Osteoblast (primary cell): ENCODE results near the gene PANK1. TPM values are rescaled to one million over a fixed set of nuclear protein-coding genes. Genes with fewer than 3 reads are reported as not detected.
"Not testable (repeated sequence)": the region's sequence is repeated elsewhere in the genome, so short reads cannot be mapped to it uniquely, and the experiment has no call there.

Experiments
- DNase-seq: peaks from one replicate; pipeline ENCODE4 v3.0.0; 2011; ENCODE audit warnings: low spot score, mixed read lengths; ENCODE audit not compliant: insufficient read length; ENCODE audit errors: missing footprints
- H2AFZ ChIP-seq: 2 replicates; pipeline ENCODE4 v1.6.0; 2011; ENCODE audit warnings: mild to moderate bottlenecking, low read length
- H3K27ac ChIP-seq: 2 replicates; pipeline ENCODE4 v1.5.1; 2011; ENCODE audit warnings: mild to moderate bottlenecking, low read depth, low read length, moderate library complexity
- H3K27me3 ChIP-seq: 2 replicates; pipeline ENCODE4 v1.6.0; 2012; ENCODE audit warnings: mild to moderate bottlenecking, control low read depth, inconsistent platforms, low read length, moderate library complexity; ENCODE audit not compliant: insufficient read depth
- H3K36me3 ChIP-seq: 2 replicates; pipeline ENCODE4 v1.5.1; 2011; ENCODE audit warnings: mild to moderate bottlenecking, low read length, control low read depth, moderate library complexity; ENCODE audit not compliant: insufficient read depth
- H3K4me1 ChIP-seq: 2 replicates; pipeline ENCODE4 v1.5.1; 2011; ENCODE audit warnings: mild to moderate bottlenecking, low read length, control low read depth, moderate library complexity; ENCODE audit not compliant: insufficient read depth
- H3K4me2 ChIP-seq: 2 replicates; pipeline ENCODE4 v1.6.0; 2011; ENCODE audit warnings: mild to moderate bottlenecking, low read length; ENCODE audit not compliant: insufficient read depth
- H3K4me3 ChIP-seq: fragments of 200-600 bp; sonication (generic); 3 replicates; pipeline ENCODE4 v1.5.1; 2012; ENCODE audit warnings: mild to moderate bottlenecking, low read length, inconsistent platforms; ENCODE audit not compliant: insufficient read depth
- H3K79me2 ChIP-seq: 2 replicates; pipeline ENCODE4 v1.6.0; 2012; ENCODE audit warnings: mild to moderate bottlenecking, low read length, control low read depth, inconsistent platforms; ENCODE audit not compliant: insufficient read depth
- H3K9me3 ChIP-seq: 2 replicates; pipeline ENCODE4 v1.5.1; 2011; ENCODE audit warnings: low read depth, low read length, control low read depth
- H4K20me1 ChIP-seq: 2 replicates; pipeline ENCODE4 v1.6.0; 2012; ENCODE audit warnings: mild to moderate bottlenecking, low read length, control low read depth; ENCODE audit not compliant: insufficient read depth
- CTCF ChIP-seq: IDR thresholded peaks from 2 replicates; pipeline ENCODE4 v1.5.1; 2011; ENCODE audit warnings: mild to moderate bottlenecking, low read depth, low read length, moderate library complexity; ENCODE audit errors: extremely low read depth
- total RNA-seq: library from RNA; depleted of rRNA; stranded (reverse); fragments of >200 nt; gene quantifications from 2 replicates; pipeline ENCODE4 v1.2.3, GENCODE V29; 2012

The PANK1 gene
- total RNA-seq, 1 donor = 5.8 TPM

- H3K4me3 ChIP-seq = no peak overlapping the region
- no peaks in the 10 kb centered on the region for H3K36me3 ChIP-seq
- peaks cover 12% of the 10 kb centered on the region for H3K4me1 ChIP-seq
- no peak for TF ChIP-seq CTCF
- H3K79me2 ChIP-seq = peaks cover 9% of the 10 kb centered on the region
- no peak overlapping the region for H2AFZ ChIP-seq
- H4K20me1 ChIP-seq = no peaks in the 10 kb centered on the region
- no peaks in the 10 kb centered on the region for H3K27me3 ChIP-seq
- H3K9me3 ChIP-seq = no peaks in the 10 kb centered on the region
- no peak overlapping the region for H3K4me2 ChIP-seq
- no peak for DNase-seq
- no peak overlapping the region for H3K27ac ChIP-seq
Observed at GRCh38 chr10:89624020-89624419, 21.0 kb downstream of the PANK1 start.

- Histone ChIP-seq H3K27ac (no peak overlapping the region), H3K4me1 (peaks cover 12% of the 10 kb centered on the region), H3K4me3 (no peak overlapping the region), H4K20me1 (no peaks in the 10 kb centered on the region), H3K9me3 (no peaks in the 10 kb centered on the region), H3K4me2 (no peak overlapping the region), H3K27me3 (no peaks in the 10 kb centered on the region), H2AFZ (no peak overlapping the region), H3K79me2 (peaks cover 7% of the 10 kb centered on the region), H3K36me3 (no peaks in the 10 kb centered on the region)
- no peak for TF ChIP-seq CTCF
- no peak for DNase-seq
Observed at GRCh38 chr10:89622151-89622550, 22.9 kb downstream of the PANK1 start.

GRCh38 chr10:89621438-89621837 lies 23.6 kb downstream of the PANK1 start:
- no peak overlapping the region for H3K4me2 ChIP-seq
- no peaks in the 10 kb centered on the region for H4K20me1 ChIP-seq
- no peak overlapping the region for H3K27ac ChIP-seq
- no peak overlapping the region for H2AFZ ChIP-seq
- TF ChIP-seq CTCF = no peak
- no peaks in the 10 kb centered on the region for H3K9me3 ChIP-seq
- H3K4me3 ChIP-seq = no peak overlapping the region
- H3K79me2 ChIP-seq = peaks cover 3% of the 10 kb centered on the region
- DNase-seq = no peak
- H3K36me3 ChIP-seq = no peaks in the 10 kb centered on the region
- peaks cover 12% of the 10 kb centered on the region for H3K4me1 ChIP-seq
- no peaks in the 10 kb centered on the region for H3K27me3 ChIP-seq

GRCh38 chr10:89620296-89620695 lies 24.7 kb downstream of the PANK1 start:
- H3K4me1 ChIP-seq, H3K4me3 ChIP-seq, H3K27ac ChIP-seq, H3K4me2 ChIP-seq, H3K27me3 ChIP-seq, DNase-seq, H4K20me1 ChIP-seq, H3K9me3 ChIP-seq, H2AFZ ChIP-seq, H3K79me2 ChIP-seq, H3K36me3 ChIP-seq: not testable (repeated sequence)

GRCh38 chr10:89615824-89616223 lies 29.2 kb downstream of the PANK1 start:
- Histone ChIP-seq H4K20me1 (no peaks in the 10 kb centered on the region), H3K79me2 (no peaks in the 10 kb centered on the region), H3K4me3 (no peak overlapping the region), H2AFZ (no peak overlapping the region), H3K4me1 (no peaks in the 10 kb centered on the region), H3K27me3 (no peaks in the 10 kb centered on the region), H3K27ac (no peak overlapping the region), H3K4me2 (no peak overlapping the region), H3K36me3 (peaks cover 6% of the 10 kb centered on the region), H3K9me3 (no peaks in the 10 kb centered on the region)
- peak; percentile 65 for DNase-seq
- no peak for TF ChIP-seq CTCF
